H1 (cell line): ENCODE results near the gene NOG. TPM values are rescaled to one million over a fixed set of nuclear protein-coding genes. Genes with fewer than 3 reads are reported as not detected.

Source experiments
- CTCF ChIA-PET: fragments of 300-600 bp; sonication (Branson Sonifier 250); formaldehyde crosslinking; loops from one replicate; lab custom pipeline; 2021; ENCODE audit not compliant: partially characterized antibody; lab: Charles Lee
- POLR2A ChIA-PET: fragments of 300-600 bp; sonication (Branson Sonifier 250); formaldehyde crosslinking; loops from one replicate; lab custom pipeline; 2021; ENCODE audit warnings: inconsistent platforms; ENCODE audit not compliant: partially characterized antibody; lab: Charles Lee
- DNase-seq, 2 experiments: peaks; one replicate each; pipeline versions ENCODE4 v3.0.0 to v3.0.0-alpha.2; 2010 to 2022; ENCODE audit warnings: low spot score in 2 of 2, low read depth in 1 of 2, mixed read lengths in 1 of 2
- FAIRE-seq: peaks from 2 replicates; lab custom pipeline; 2011; peaks lifted over from hg19 to GRCh38; lab: Jason Lieb, UNC
- H2AFZ ChIP-seq: 2 replicates; pipeline ENCODE4 v1.8.1; 2012; ENCODE audit warnings: low read length, inconsistent platforms
- H2AK5ac ChIP-seq: 2 replicates; pipeline ENCODE4 v1.6.1; 2013; ENCODE audit warnings: low read depth, low read length
- H2BK120ac ChIP-seq: replicated peaks from 2 replicates; pipeline ENCODE3; 2013; ENCODE audit warnings: low read depth, low read length, inconsistent platforms
- H2BK12ac ChIP-seq: 2 replicates; pipeline ENCODE4 v1.6.1; 2013; ENCODE audit warnings: low read depth, low read length
- H2BK15ac ChIP-seq: 2 replicates; pipeline ENCODE4 v1.6.1; 2013; ENCODE audit warnings: low read length
- H2BK20ac ChIP-seq: 2 replicates; pipeline ENCODE4 v1.6.1; 2013; ENCODE audit warnings: low read length
- H2BK5ac ChIP-seq: 2 replicates; pipeline ENCODE4 v1.6.1; 2013; ENCODE audit warnings: low read depth, low read length
- H3K14ac ChIP-seq: 2 replicates; pipeline ENCODE4 v1.6.1; 2013; ENCODE audit warnings: inconsistent platforms; ENCODE audit not compliant: insufficient read length
- H3K18ac ChIP-seq: 2 replicates; pipeline ENCODE4 v1.6.1; 2013; ENCODE audit warnings: low read length; ENCODE audit errors: extremely low read depth
- H3K23ac ChIP-seq: 2 replicates; pipeline ENCODE4 v1.6.1; 2013; ENCODE audit warnings: inconsistent platforms; ENCODE audit not compliant: insufficient read length
- H3K23me2 ChIP-seq: 2 replicates; pipeline ENCODE4 v1.6.1; 2013; ENCODE audit warnings: low read depth, low read length
- H3K27ac ChIP-seq: 2 replicates; pipeline ENCODE4 v1.6.1; 2011; ENCODE audit warnings: low read depth, low read length, inconsistent platforms
- H3K27me3 ChIP-seq, 4 experiments: replicated peaks in 1 of 4; 1 replicate in 1 of 4; 2 replicates in 3 of 4; pipeline versions ENCODE4 v1.6.1 to v1.8.1; 2011 to 2013; ENCODE audit warnings: low read length in 3 of 4, mild to moderate bottlenecking in 3 of 4, inconsistent platforms in 2 of 4, mixed read lengths in 2 of 4, moderate library complexity in 1 of 4; ENCODE audit not compliant: control insufficient read depth in 3 of 4, insufficient read depth in 3 of 4; ENCODE audit errors: extremely low read depth in 1 of 4
- H3K36me3 ChIP-seq, 4 experiments: 2 replicates each; pipeline versions ENCODE4 v1.6.1 to v1.8.1; 2011 to 2013; ENCODE audit warnings: mild to moderate bottlenecking in 4 of 4, low read length in 3 of 4, moderate library complexity in 2 of 4, control low read depth in 1 of 4, inconsistent platforms in 1 of 4; ENCODE audit not compliant: insufficient read depth in 4 of 4, control insufficient read depth in 2 of 4
- H3K4ac ChIP-seq: replicated peaks from 2 replicates; pipeline ENCODE3; 2013; ENCODE audit warnings: low read length, low read depth, mixed read lengths, inconsistent platforms; ENCODE audit not compliant: insufficient read length
- H3K4me1 ChIP-seq, 4 experiments: replicated peaks in 1 of 4; 1 replicate in 1 of 4; 2 replicates in 3 of 4; pipeline versions ENCODE4 v1.6.1 to v1.8.1; 2011 to 2013; ENCODE audit warnings: low read length in 3 of 4, inconsistent platforms in 2 of 4, mixed read lengths in 1 of 4; ENCODE audit not compliant: insufficient read depth in 4 of 4, control insufficient read depth in 3 of 4
- H3K4me2 ChIP-seq, 2 experiments: 2 replicates each; pipeline versions ENCODE4 v1.6.1 to v1.8.1; 2011 to 2013; ENCODE audit warnings: low read depth in 2 of 2, low read length in 2 of 2, control low read depth in 1 of 2, inconsistent platforms in 1 of 2, mild to moderate bottlenecking in 1 of 2; ENCODE audit not compliant: insufficient read depth in 1 of 2
- H3K4me3 ChIP-seq, 4 experiments: fragments of 200-600, 300-600 bp in 1 of 4; sonication (generic), shearing (Covaris generic), sonication (Bioruptor Twin) in 1 of 4; 2 replicates each; pipeline versions ENCODE4 v1.5.1 to v1.8.1; 2011 to 2016; ENCODE audit warnings: low read length in 4 of 4, low read depth in 3 of 4, control low read depth in 2 of 4, inconsistent platforms in 2 of 4, mild to moderate bottlenecking in 2 of 4, mixed read lengths in 1 of 4, moderate library complexity in 1 of 4; ENCODE audit not compliant: insufficient read depth in 2 of 4; ENCODE audit errors: extremely low read depth in 1 of 4
- H3K56ac ChIP-seq: replicated peaks from 2 replicates; pipeline ENCODE3; 2013; ENCODE audit warnings: low read depth, mild to moderate bottlenecking, mixed read lengths, low read length, inconsistent platforms; ENCODE audit not compliant: insufficient read length
- H3K79me1 ChIP-seq: 2 replicates; pipeline ENCODE4 v1.6.1; 2013; ENCODE audit warnings: low read depth, low read length, control low read depth
- H3K79me2 ChIP-seq, 2 experiments: 2 replicates each; pipeline versions ENCODE4 v1.6.1 to v1.8.1; 2012 to 2013; ENCODE audit warnings: low read length in 2 of 2, mild to moderate bottlenecking in 2 of 2, inconsistent platforms in 1 of 2; ENCODE audit not compliant: insufficient read depth in 2 of 2, control insufficient read depth in 1 of 2
- H3K9ac ChIP-seq, 4 experiments: replicated peaks in 1 of 4; 1 replicate in 1 of 4; 2 replicates in 3 of 4; pipeline versions ENCODE4 v1.6.1 to v1.8.1; 2011 to 2013; ENCODE audit warnings: low read depth in 3 of 4, low read length in 3 of 4, control low read depth in 2 of 4, mild to moderate bottlenecking in 2 of 4, moderate library complexity in 2 of 4, inconsistent platforms in 1 of 4; ENCODE audit errors: extremely low read depth in 1 of 4
- H3K9me3 ChIP-seq, 2 experiments: 2 replicates each; pipeline versions ENCODE4 v1.6.1 to v1.8.1; 2012 to 2013; ENCODE audit warnings: mild to moderate bottlenecking in 2 of 2, moderate library complexity in 2 of 2, control low read depth in 1 of 2, inconsistent platforms in 1 of 2, low read depth in 1 of 2, low read length in 1 of 2, mixed read lengths in 1 of 2; ENCODE audit not compliant: insufficient read depth in 2 of 2
- H4K20me1 ChIP-seq, 2 experiments: replicated peaks in 1 of 2; 2 replicates each; pipeline versions ENCODE3 to v1.8.1; 2011 to 2013; ENCODE audit warnings: inconsistent platforms in 2 of 2, low read length in 2 of 2, mild to moderate bottlenecking in 1 of 2; ENCODE audit not compliant: insufficient read depth in 2 of 2, control insufficient read depth in 1 of 2
- H4K5ac ChIP-seq: 2 replicates; pipeline ENCODE4 v1.6.1; 2013; ENCODE audit warnings: low read length, low read depth, mixed read lengths, inconsistent platforms; ENCODE audit not compliant: insufficient read length
- H4K8ac ChIP-seq: 2 replicates; pipeline ENCODE4 v1.8.0; 2013; ENCODE audit warnings: mild to moderate bottlenecking, moderate library complexity, low read length, inconsistent platforms; ENCODE audit not compliant: insufficient read depth; ENCODE audit errors: extremely low read depth
- H4K91ac ChIP-seq: replicated peaks from 2 replicates; pipeline ENCODE3; 2013; ENCODE audit warnings: low read length, mixed read lengths, inconsistent platforms; ENCODE audit not compliant: insufficient read length
- EGR1 ChIP-seq: IDR thresholded peaks from 2 replicates; pipeline ENCODE4 v1.6.1; 2011; ENCODE audit warnings: low read depth, low read length, borderline replicate concordance
- EP300 ChIP-seq, 2 experiments: IDR thresholded peaks; 1 replicate in 1 of 2; 2 replicates in 1 of 2; pipeline ENCODE4 v1.6.1; 2011 to 2012; ENCODE audit warnings: low read depth in 2 of 2, low read length in 2 of 2, mild to moderate bottlenecking in 2 of 2, borderline replicate concordance in 1 of 2, inconsistent platforms in 1 of 2, moderate library complexity in 1 of 2
- HDAC6 ChIP-seq: IDR thresholded peaks from one replicate; pipeline ENCODE4 v1.7.1; 2012; ENCODE audit warnings: low read depth, mild to moderate bottlenecking, inconsistent platforms, low read length, moderate library complexity
- KDM4A ChIP-seq: IDR thresholded peaks from one replicate; pipeline ENCODE4 v1.7.1; 2012; ENCODE audit warnings: low read depth, mild to moderate bottlenecking, moderate library complexity, low read length, inconsistent platforms; ENCODE audit not compliant: severe bottlenecking
- NANOG ChIP-seq: IDR thresholded peaks from 2 replicates; pipeline ENCODE4 v1.6.1; 2011; ENCODE audit warnings: low read length, low read depth, mild to moderate bottlenecking, inconsistent platforms; ENCODE audit not compliant: insufficient read depth, poor library complexity, severe bottlenecking
- SUZ12 ChIP-seq: fragments of 200-600 bp; sonication (generic); IDR thresholded peaks from 2 replicates; pipeline ENCODE4 v1.6.1; 2012; ENCODE audit warnings: mild to moderate bottlenecking, inconsistent platforms, low read length, moderate library complexity, mixed read lengths
- TEAD4 ChIP-seq: IDR thresholded peaks from 2 replicates; pipeline ENCODE4 v1.6.1; 2012; ENCODE audit warnings: low read depth, low read length, inconsistent platforms, mixed read lengths
- ZNF274 ChIP-seq: IDR thresholded peaks from 2 replicates; pipeline ENCODE4 v1.7.0; 2012; ENCODE audit warnings: low read length, borderline replicate concordance; ENCODE audit errors: extremely low read depth
- WGBS, 2 experiments: shearing (Covaris generic) in 1 of 2; methylation state at CpG; one replicate each; pipeline versions ENCODE4 v1.1.6 to v1.1.7; 2013 to 2015; ENCODE audit warnings: low lambda C conversion rate in 2 of 2, mixed read lengths in 2 of 2, inconsistent platforms in 1 of 2, low coverage in 1 of 2, missing lambda C conversion rate in 1 of 2; ENCODE audit not compliant: insufficient replicate concordance in 2 of 2, insufficient coverage in 1 of 2, insufficient read length in 1 of 2; ENCODE audit errors: extremely low coverage in 1 of 2, missing lambda C conversion rate in 1 of 2; 5-methylcytosine and 5-hydroxymethylcytosine counted together
- polyA plus RNA-seq, 7 experiments: library from polyadenylated mRNA; depleted of rRNA in 3 of 7; stranded (reverse) in 5 of 7; unstranded in 2 of 7; fragments of >200 nt in 5 of 7; fragments of 200-250 nt in 2 of 7; gene quantifications; 1 replicate in 5 of 7; 2 replicates in 1 of 7; 4 replicates in 1 of 7; pipeline versions ENCODE4 v1.2.1 to v1.2.3, GENCODE V29; 2011 to 2013; ENCODE audit warnings: missing spikeins in 2 of 7, mixed read lengths in 2 of 7
- total RNA-seq: library from RNA; stranded (reverse); fragmentation: NEBNext Ultra II Directional; extraction: Animal tissue kit (Norgen Biotek cat#: 25700); gene quantifications from 2 replicates; pipeline ENCODE4 v1.2.1, GENCODE V29; 2021

NOG gene
- total and polyA plus RNA-seq, 2 of the 8 experiments (the other 6 are each of a cell fraction or from before 2014, with no cell fraction given): 0.35 TPM

GRCh38 chr17:56633681-56634080 lies 40.2 kb downstream of the NOG start:
- Histone ChIP-seq H3K27me3 (no peaks in the 10 kb centered on the region; a peak in 1 of 7 replicates), H2AFZ (no peak overlapping the region), H3K36me3 (no peaks in the 10 kb centered on the region), H2AK5ac (no peak overlapping the region), H3K79me1 (no peaks in the 10 kb centered on the region), H4K20me1 (no peaks in the 10 kb centered on the region), H3K14ac (no peak overlapping the region), H3K4me2 (no peak overlapping the region)
- POLR2A ChIA-PET: no interaction called here
- CTCF ChIA-PET: no interaction called here
- no peak for FAIRE-seq
- TF ChIP-seq EP300 (IDR thresholded peaks at IDR 0.05; ENCODE audit: borderline replicate concordance in 1 of 2, low read depth in 2 of 2, low read length in 2 of 2): no peak
- no peak for TF ChIP-seq KDM4A
- TF ChIP-seq HDAC6: no peak
- TF ChIP-seq ZNF274: no peak
- no peak for TF ChIP-seq TEAD4
- no peak for TF ChIP-seq NANOG
- no peak for TF ChIP-seq SUZ12
- no peak for TF ChIP-seq EGR1
- TF ChIP-seq, all 59 proteins: peak for 0
- Histone ChIP-seq H2BK120ac (no peak overlapping the region), H2BK12ac (no peak overlapping the region), H2BK20ac (no peak overlapping the region), H3K56ac (no peak overlapping the region), H4K8ac (no peak overlapping the region), H3K9me3 (no peaks in the 10 kb centered on the region), H3K18ac (no peak overlapping the region), H3K23ac (no peak overlapping the region), H3K79me2 (no peaks in the 10 kb centered on the region), H3K4me3 (no peak overlapping the region), H3K27ac (no peak overlapping the region), H3K4ac (no peak overlapping the region), H3K4me1 (no peaks in the 10 kb centered on the region), H3K9ac (no peak overlapping the region), H4K91ac (no peak overlapping the region), H2BK15ac (no peak overlapping the region), H4K5ac (no peak overlapping the region), H2BK5ac (no peak overlapping the region), H3K23me2 (no peaks in the 10 kb centered on the region)
- no peak for DNase-seq
- WGBS, 2 experiments: 98% methylated on average over 4 of the region's 4 CpGs; no CpG with 5 or more reads in 1 of the 2 experiments
